ENCODE measurements around the gene PPP1R11. TPM values are rescaled to one million over a fixed set of nuclear protein-coding genes. Genes with fewer than 3 reads are reported as not detected.

PPP1R11 gene
- total and polyA plus RNA-seq, 2 experiments from 2014 or later: 19.6 to 26.6 TPM

DNA sequence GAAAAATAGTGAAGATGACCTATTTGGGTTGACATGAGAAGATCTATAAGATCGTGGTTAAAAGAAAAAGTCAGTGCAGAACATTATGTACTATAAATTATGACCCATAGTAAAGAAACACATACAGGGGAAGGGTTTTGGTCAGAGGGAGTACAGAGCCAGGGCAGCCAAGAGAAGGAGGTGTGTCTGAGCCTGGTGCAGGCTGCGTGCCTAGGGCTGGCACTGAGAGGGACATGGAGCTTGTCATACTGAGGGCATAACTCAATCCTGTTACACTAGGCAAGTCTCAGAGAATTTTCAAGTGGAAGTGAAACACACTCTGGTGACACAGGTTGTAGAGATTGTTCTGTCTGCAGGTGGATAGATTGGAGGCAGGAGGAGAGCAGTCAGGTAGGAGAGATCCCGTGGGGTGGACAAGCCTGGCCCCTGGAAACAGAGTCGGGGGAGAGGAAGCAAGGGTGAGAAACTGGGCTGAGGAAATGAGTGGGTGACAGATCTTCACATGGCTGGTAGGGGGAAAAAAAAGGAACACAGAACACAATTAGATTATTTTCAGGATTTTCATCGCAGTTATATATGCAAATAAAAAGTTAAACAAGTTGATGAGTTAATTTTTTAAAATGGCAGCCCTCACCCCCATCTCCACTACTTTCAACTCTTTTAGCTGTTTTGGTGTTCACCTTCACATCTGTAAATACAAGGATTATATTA is 27.1 kb downstream of the PPP1R11 start:
- no peak overlapping the region for H2AFZ ChIP-seq
- no peaks in the 10 kb centered on the region for H3K79me2 ChIP-seq (replicated peaks; ENCODE audit: insufficient read depth)
- H3K4me3 ChIP-seq: no peak overlapping the region
- no peak for ATAC-seq
- peaks cover 79% of the 10 kb centered on the region for H3K27me3 ChIP-seq (ENCODE audit: insufficient read depth)
- no peaks in the 10 kb centered on the region for H3K36me3 Mint-ChIP-seq (ENCODE audit: low read depth)
- H3K27me3 Mint-ChIP-seq (ENCODE audit: insufficient read depth, low read depth, poor library complexity): peaks cover 31% of the 10 kb centered on the region
- H3K9me3 Mint-ChIP-seq: no peaks in the 10 kb centered on the region
- no peaks in the 10 kb centered on the region for H3K36me3 ChIP-seq (ENCODE audit: insufficient read depth)
- H3F3A ChIP-seq (replicated peaks; ENCODE audit: low read depth): no peaks in the 10 kb centered on the region
- no peak for TF ChIP-seq EZH2 (IDR thresholded peaks at IDR 0.05; ENCODE audit: low read depth, unreplicated experiment)
- TF ChIP-seq, protein P1, sequence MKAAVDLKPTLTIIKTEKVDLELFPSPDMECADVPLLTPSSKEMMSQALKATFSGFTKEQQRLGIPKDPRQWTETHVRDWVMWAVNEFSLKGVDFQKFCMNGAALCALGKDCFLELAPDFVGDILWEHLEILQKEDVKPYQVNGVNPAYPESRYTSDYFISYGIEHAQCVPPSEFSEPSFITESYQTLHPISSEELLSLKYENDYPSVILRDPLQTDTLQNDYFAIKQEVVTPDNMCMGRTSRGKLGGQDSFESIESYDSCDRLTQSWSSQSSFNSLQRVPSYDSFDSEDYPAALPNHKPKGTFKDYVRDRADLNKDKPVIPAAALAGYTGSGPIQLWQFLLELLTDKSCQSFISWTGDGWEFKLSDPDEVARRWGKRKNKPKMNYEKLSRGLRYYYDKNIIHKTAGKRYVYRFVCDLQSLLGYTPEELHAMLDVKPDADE (IDR thresholded peaks at IDR 0.05): no peak
- H3K9me2 ChIP-seq (ENCODE audit: insufficient read depth): no peaks in the 10 kb centered on the region
- H4K20me1 ChIP-seq (replicated peaks; ENCODE audit: insufficient read depth): no peaks in the 10 kb centered on the region
- H3K4me3 Mint-ChIP-seq: no peak overlapping the region
- H3K4me2 ChIP-seq: no peak overlapping the region
- peaks cover 5% of the 10 kb centered on the region; the same call in 2 of the 3 replicates for H3K4me1 Mint-ChIP-seq
- H3K27ac ChIP-seq (ENCODE audit: low read depth): no peak overlapping the region
- H3K27ac Mint-ChIP-seq: no peak overlapping the region
- no peak for DNase-seq (ENCODE audit: low spot score)
- no peaks in the 10 kb centered on the region for H3K4me1 ChIP-seq (ENCODE audit: insufficient read depth)

DNA sequence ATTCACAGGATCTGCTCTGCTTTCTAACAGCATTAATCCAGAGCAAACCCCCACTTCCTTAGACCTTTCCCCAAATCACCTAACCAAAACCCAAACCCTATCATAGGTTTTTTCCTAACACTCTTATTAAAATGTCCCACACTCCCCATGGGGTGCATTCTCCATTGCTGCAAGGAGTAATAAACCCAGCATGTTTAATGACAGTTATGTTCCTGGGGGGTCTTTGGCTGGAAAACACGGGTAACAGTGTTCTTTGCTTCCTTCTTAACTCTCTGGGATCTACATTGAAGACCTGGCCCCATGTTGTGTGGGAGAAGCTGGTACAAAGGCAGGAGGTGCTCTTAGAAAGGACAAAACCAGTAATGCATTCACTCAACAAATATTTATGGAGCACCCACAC is 29.8 kb downstream of the PPP1R11 start:
- Histone ChIP-seq H3K79me2 (replicated peaks; ENCODE audit: insufficient read depth) (no peaks in the 10 kb centered on the region), H4K20me1 (replicated peaks; ENCODE audit: insufficient read depth) (no peaks in the 10 kb centered on the region), H3K27ac (ENCODE audit: low read depth) (no peak overlapping the region), H3K4me2 (no peak overlapping the region), H3K4me1 (ENCODE audit: insufficient read depth) (peaks cover 19% of the 10 kb centered on the region), H3K4me3 (no peak overlapping the region), H3K27me3 (ENCODE audit: insufficient read depth) (peaks cover 90% of the 10 kb centered on the region), H3K9me2 (ENCODE audit: insufficient read depth) (no peaks in the 10 kb centered on the region), H2AFZ (no peak overlapping the region), H3K36me3 (ENCODE audit: insufficient read depth) (no peaks in the 10 kb centered on the region), H3F3A (replicated peaks; ENCODE audit: low read depth) (no peaks in the 10 kb centered on the region; the same call in 1 of the 2 replicates)
- H3K27me3 Mint-ChIP-seq (ENCODE audit: insufficient read depth, low read depth, poor library complexity): peaks cover 54% of the 10 kb centered on the region
- DNase-seq (ENCODE audit: low spot score) (no peak), ATAC-seq (no peak)
- TF ChIP-seq, protein P2, sequence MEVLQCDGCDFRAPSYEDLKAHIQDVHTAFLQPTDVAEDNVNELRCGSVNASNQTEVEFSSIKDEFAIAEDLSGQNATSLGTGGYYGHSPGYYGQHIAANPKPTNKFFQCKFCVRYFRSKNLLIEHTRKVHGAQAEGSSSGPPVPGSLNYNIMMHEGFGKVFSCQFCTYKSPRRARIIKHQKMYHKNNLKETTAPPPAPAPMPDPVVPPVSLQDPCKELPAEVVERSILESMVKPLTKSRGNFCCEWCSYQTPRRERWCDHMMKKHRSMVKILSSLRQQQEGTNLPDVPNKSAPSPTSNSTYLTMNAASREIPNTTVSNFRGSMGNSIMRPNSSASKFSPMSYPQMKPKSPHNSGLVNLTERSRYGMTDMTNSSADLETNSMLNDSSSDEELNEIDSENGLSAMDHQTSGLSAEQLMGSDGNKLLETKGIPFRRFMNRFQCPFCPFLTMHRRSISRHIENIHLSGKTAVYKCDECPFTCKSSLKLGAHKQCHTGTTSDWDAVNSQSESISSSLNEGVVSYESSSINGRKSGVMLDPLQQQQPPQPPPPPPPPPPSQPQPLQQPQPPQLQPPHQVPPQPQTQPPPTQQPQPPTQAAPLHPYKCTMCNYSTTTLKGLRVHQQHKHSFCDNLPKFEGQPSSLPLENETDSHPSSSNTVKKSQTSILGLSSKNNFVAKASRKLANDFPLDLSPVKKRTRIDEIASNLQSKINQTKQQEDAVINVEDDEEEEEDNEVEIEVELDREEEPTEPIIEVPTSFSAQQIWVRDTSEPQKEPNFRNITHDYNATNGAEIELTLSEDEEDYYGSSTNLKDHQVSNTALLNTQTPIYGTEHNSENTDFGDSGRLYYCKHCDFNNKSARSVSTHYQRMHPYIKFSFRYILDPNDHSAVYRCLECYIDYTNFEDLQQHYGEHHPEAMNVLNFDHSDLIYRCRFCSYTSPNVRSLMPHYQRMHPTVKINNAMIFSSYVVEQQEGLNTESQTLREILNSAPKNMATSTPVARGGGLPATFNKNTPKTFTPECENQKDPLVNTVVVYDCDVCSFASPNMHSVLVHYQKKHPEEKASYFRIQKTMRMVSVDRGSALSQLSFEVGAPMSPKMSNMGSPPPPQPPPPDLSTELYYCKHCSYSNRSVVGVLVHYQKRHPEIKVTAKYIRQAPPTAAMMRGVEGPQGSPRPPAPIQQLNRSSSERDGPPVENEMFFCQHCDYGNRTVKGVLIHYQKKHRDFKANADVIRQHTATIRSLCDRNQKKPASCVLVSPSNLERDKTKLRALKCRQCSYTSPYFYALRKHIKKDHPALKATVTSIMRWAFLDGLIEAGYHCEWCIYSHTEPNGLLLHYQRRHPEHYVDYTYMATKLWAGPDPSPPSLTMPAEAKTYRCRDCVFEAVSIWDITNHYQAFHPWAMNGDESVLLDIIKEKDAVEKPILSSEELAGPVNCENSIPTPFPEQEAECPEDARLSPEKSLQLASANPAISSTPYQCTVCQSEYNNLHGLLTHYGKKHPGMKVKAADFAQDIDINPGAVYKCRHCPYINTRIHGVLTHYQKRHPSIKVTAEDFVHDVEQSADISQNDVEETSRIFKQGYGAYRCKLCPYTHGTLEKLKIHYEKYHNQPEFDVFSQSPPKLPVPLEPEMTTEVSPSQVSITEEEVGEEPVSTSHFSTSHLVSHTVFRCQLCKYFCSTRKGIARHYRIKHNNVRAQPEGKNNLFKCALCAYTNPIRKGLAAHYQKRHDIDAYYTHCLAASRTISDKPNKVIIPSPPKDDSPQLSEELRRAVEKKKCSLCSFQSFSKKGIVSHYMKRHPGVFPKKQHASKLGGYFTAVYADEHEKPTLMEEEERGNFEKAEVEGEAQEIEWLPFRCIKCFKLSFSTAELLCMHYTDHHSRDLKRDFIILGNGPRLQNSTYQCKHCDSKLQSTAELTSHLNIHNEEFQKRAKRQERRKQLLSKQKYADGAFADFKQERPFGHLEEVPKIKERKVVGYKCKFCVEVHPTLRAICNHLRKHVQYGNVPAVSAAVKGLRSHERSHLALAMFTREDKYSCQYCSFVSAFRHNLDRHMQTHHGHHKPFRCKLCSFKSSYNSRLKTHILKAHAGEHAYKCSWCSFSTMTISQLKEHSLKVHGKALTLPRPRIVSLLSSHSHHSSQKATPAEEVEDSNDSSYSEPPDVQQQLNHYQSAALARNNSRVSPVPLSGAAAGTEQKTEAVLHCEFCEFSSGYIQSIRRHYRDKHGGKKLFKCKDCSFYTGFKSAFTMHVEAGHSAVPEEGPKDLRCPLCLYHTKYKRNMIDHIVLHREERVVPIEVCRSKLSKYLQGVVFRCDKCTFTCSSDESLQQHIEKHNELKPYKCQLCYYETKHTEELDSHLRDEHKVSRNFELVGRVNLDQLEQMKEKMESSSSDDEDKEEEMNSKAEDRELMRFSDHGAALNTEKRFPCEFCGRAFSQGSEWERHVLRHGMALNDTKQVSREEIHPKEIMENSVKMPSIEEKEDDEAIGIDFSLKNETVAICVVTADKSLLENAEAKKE (CRISPR knock-in tag; IDR thresholded peaks at IDR 0.05): no peak
- TF ChIP-seq CREB1 (CRISPR knock-in tag; IDR thresholded peaks at IDR 0.05; ENCODE audit: low read depth): no peak
- TF ChIP-seq, protein P3, sequence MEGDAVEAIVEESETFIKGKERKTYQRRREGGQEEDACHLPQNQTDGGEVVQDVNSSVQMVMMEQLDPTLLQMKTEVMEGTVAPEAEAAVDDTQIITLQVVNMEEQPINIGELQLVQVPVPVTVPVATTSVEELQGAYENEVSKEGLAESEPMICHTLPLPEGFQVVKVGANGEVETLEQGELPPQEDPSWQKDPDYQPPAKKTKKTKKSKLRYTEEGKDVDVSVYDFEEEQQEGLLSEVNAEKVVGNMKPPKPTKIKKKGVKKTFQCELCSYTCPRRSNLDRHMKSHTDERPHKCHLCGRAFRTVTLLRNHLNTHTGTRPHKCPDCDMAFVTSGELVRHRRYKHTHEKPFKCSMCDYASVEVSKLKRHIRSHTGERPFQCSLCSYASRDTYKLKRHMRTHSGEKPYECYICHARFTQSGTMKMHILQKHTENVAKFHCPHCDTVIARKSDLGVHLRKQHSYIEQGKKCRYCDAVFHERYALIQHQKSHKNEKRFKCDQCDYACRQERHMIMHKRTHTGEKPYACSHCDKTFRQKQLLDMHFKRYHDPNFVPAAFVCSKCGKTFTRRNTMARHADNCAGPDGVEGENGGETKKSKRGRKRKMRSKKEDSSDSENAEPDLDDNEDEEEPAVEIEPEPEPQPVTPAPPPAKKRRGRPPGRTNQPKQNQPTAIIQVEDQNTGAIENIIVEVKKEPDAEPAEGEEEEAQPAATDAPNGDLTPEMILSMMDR (conservative IDR thresholded peaks at IDR 0.05; ENCODE audit: low read depth in 2 of 2): no peak
- TF ChIP-seq JUNB (IDR thresholded peaks at IDR 0.05; ENCODE audit: unreplicated experiment): no peak
- no peak for TF ChIP-seq ZNF114 (CRISPR knock-in tag; IDR thresholded peaks at IDR 0.05)
- TF ChIP-seq POLR2AphosphoS5 (IDR thresholded peaks at IDR 0.05; ENCODE audit: low read depth): no peak
- TF ChIP-seq STAT1 (IDR thresholded peaks at IDR 0.05; ENCODE audit: unreplicated experiment): no peak
- no peak for TF ChIP-seq ZNF331 (CRISPR knock-in tag; IDR thresholded peaks at IDR 0.05; ENCODE audit: low read depth)
- no peak for TF ChIP-seq EZH2phosphoT487 (IDR thresholded peaks at IDR 0.05; ENCODE audit: unreplicated experiment)
- no peak for TF ChIP-seq EZH2 (IDR thresholded peaks at IDR 0.05; ENCODE audit: low read depth, unreplicated experiment)
- TF ChIP-seq NANOG (IDR thresholded peaks at IDR 0.05; ENCODE audit: borderline replicate concordance): no peak
- H3K36me3 Mint-ChIP-seq (ENCODE audit: low read depth): no peaks in the 10 kb centered on the region; the same call in 2 of the 3 replicates
- peaks cover 22% of the 10 kb centered on the region for H3K4me1 Mint-ChIP-seq
- H3K4me3 Mint-ChIP-seq: no peak overlapping the region
- H3K27ac Mint-ChIP-seq: no peak overlapping the region
- H3K9me3 Mint-ChIP-seq: no peaks in the 10 kb centered on the region; the same call in 2 of the 3 replicates
